ENCODE measurements around the gene XYLT2. TPM values are rescaled to one million over a fixed set of nuclear protein-coding genes. Genes with fewer than 3 reads are reported as not detected.

Gene XYLT2
- total RNA-seq, 1 experiment from 2014 or later = 47.5 TPM

DNA sequence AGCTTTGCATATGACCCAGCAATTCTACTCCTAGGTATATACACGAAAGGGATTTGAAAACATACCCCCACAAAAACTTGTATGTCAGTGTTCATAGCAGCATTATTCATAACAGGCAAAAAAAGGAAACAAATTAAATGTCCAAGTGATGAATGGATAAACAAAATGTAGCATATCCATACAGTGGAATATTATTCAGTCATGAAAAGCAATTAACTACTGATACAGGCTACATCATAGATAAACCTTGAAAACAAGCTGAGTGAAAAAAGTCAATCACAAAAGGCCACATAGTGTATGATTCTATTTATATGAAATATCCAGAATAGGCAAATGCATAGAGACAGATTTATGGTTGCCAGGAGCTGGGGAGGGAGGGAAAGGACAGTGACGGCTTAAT lies 27.8 kb downstream of the XYLT2 start:
- peak overlapping the region; percentile 75 for H3K4me3 ChIP-seq (ENCODE audit: insufficient read depth, low read depth, low read length)
- H3K36me3 ChIP-seq (replicated peaks; ENCODE audit: control insufficient read depth, insufficient read depth, low read length) = peaks cover 23% of the 10 kb centered on the region
- no peaks in the 10 kb centered on the region for H3K27me3 ChIP-seq (ENCODE audit: control insufficient read depth, insufficient read depth, low read length)
- DNase-seq = no peak

DNA sequence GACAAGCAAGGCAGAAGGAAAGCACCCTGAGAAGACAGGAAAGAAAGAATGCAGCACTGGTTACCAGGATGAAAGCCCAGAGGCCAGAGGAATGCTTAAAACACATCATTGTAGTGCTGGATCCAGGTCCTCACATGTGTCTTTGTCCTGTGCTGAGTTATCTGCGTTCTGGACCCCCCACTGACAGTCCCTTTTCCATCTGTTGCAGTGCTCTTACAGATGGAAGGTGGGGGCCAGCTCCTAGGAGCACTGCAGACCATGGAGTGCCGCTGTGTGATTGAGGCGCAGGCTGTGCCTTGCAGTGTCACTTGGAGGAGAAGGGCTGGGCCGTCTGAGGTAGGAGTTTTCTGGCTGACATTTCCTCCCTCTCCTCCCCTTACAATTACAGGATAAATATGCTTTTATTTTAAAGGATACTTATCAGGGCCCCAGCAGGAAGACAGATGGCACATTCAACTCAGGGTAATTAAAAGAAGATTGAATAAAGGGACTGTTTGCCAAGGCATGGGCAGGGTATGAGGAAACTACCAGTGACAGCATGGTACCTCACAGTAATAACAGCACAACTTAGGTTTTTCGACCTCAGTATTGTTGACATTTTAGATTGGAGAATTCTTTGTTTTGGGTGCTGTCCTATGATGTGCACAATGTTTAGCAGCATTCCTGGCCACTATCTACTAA lies 30.1 kb downstream of the XYLT2 start:
- peaks cover 18% of the 10 kb centered on the region for H3K36me3 ChIP-seq (replicated peaks; ENCODE audit: control insufficient read depth, insufficient read depth, low read length)
- DNase-seq = no peak
- H3K4me3 ChIP-seq (ENCODE audit: insufficient read depth, low read depth, low read length) = no peak overlapping the region
- no peaks in the 10 kb centered on the region for H3K27me3 ChIP-seq (ENCODE audit: control insufficient read depth, insufficient read depth, low read length)

DNA sequence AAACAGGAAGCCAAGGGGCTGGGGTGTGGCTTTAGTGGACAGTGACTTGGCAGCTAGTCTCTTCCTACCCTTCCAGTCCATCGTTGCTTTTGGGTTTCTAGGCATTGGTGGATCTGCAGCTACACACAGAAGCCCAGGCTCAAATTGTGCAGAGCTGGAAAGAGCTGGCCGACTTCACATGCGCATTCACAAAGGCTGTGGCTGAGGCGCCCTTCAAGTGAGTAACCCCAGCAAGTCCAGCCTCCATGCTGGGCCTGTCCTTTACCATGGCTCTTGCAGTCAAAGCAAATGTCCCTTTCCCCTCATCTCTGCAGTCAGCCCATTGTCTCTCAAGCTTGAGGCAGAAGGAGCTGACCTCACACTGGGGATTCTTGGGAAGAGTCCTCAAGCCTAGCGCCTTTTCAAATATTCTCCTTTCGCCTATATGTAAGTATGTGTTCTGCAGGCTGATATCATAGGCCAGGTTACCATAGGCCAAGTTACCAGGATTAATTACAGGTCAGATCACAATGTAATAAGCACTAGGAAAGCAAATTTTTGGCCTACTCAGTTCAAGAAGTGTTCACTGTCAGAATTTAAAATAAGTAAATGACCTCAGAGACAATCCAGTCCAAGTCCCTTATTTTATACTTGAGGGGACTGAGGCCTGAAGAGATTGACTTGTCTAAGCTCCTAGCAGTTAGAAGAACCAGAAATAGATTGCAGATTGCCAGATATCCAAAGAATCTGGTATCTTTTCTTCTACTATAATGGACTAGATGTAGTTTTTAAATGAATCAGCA lies 33.6 kb downstream of the XYLT2 start:
- no peak overlapping the region for H3K4me3 ChIP-seq (ENCODE audit: insufficient read depth, low read depth, low read length)
- no peak for DNase-seq
- no peaks in the 10 kb centered on the region for H3K27me3 ChIP-seq (ENCODE audit: control insufficient read depth, insufficient read depth, low read length)
- peaks cover 27% of the 10 kb centered on the region for H3K36me3 ChIP-seq (replicated peaks; ENCODE audit: control insufficient read depth, insufficient read depth, low read length)

DNA sequence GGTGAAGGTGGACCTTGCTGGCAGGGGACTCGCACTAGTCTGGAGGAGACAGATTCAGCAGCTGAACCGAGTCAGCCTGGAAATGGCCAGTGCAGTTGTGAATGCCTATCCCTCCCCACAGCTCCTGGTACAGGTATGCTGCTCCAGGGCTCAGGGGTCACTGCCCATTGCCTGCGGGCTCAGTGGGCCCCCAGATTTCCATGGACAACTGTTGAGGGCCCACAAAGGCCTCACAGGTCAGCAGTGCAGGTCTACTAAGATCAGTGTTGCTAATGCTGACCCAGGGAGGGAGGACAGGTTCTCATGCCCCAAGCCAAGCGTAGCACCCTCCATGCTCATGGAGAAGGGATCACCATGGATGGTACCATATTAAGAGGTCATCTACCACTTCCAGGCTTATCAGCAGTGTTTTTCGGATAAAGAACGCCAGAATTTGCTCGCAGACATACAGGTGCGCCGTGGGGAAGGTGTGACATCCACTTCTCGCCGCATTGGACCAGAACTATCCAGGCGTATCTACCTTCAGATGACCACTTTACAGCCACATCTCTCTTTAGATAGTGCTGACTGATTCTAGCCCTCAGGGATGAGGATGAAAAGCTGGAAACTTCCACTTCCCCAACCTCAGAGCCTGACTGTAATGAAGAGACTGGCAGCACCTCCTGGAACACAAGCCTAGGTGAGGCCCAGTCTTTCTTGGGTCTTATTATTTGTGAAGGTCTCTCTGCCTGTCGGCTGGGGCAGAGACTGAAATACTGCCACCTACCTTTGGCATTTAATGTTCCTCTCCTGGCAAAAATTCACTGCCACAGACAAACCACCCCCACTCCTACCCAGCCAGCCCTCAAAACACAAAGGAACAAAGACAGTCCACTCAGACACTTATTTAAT lies 34.7 kb downstream of the XYLT2 start:
- H3K4me3 ChIP-seq (ENCODE audit: insufficient read depth, low read depth, low read length) = no peak overlapping the region
- H3K27me3 ChIP-seq (ENCODE audit: control insufficient read depth, insufficient read depth, low read length) = no peaks in the 10 kb centered on the region
- H3K36me3 ChIP-seq (replicated peaks; ENCODE audit: control insufficient read depth, insufficient read depth, low read length) = peaks cover 35% of the 10 kb centered on the region

DNA sequence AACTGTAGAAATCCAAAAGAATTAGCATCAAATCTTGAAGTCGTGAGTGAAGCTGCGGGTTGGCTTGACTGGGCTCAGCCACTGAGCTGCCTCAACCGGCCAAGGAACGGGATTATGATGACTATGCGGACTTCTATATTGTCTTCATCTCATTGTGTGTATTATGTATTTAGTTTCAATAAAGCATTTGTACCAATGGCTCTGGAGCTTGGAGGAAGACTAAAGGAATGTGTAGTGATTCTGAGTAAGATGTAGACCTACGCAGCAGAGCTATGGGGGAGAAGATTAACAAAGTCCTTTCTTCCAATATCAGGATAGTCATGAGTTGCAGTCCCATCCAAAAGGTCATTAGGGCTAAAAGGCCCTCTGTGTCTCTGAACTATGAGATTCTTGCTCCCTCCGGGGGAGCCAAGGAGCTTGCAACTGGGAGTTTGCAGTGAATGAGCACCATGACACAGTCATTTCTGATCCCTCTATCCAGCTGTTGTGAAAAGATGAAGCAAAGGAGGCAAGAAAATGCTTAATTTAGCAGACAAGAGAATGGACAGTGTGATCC lies 35.4 kb downstream of the XYLT2 start:
- H3K4me3 ChIP-seq (ENCODE audit: insufficient read depth, low read depth, low read length) = no peak overlapping the region
- DNase-seq = no peak
- H3K36me3 ChIP-seq (replicated peaks; ENCODE audit: control insufficient read depth, insufficient read depth, low read length) = peaks cover 36% of the 10 kb centered on the region

More for the DNA sequence above, 34.7 kb downstream of the XYLT2 start:
- DNase-seq = peak; percentile 40

DNA sequence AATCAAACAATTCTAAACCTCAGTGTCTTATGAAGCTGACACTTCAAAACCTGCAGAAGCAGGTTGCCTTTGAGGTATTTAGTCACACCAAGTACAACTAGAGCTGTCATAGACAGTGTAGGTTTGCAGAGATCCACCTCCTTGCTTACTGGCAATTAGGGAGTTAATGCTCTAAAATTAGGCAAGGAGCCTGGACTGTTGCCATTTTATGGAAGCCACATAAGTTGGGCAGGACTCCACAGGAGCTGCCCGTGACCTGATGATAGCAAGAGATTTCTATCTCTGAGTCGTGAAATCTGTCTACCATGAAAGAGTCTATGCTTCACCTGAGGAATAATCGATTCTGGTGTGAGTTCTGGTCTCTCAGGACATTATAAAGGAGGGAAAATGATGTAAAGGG lies 36.0 kb downstream of the XYLT2 start:
- Histone ChIP-seq H3K36me3 (replicated peaks; ENCODE audit: control insufficient read depth, insufficient read depth, low read length) (peaks cover 40% of the 10 kb centered on the region), H3K4me3 (ENCODE audit: insufficient read depth, low read depth, low read length) (no peak overlapping the region), H3K27me3 (ENCODE audit: control insufficient read depth, insufficient read depth, low read length) (no peaks in the 10 kb centered on the region)
- DNase-seq = no peak

More for the DNA sequence above, 35.4 kb downstream of the XYLT2 start:
- H3K27me3 ChIP-seq (ENCODE audit: control insufficient read depth, insufficient read depth, low read length) = no peaks in the 10 kb centered on the region

DNA sequence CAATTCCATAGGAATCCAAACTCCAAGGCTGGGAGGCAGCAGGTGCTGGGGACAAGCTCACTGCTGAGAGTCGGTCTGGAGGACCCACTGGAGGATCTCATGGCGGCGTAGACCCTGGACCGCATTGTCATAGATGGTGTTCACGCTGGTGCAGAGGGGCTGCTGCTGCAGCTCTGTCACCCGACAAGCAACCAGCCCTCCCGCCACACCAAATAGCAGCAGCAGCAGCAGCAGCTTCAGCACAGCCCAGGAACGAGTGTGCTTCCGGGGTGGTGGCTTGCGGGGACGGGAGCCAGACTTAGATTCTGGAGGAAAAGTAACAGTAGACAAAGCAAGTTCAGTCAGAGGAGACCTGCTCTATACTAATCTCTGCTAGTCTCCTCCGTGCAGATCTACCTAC lies 37.0 kb downstream of the XYLT2 start:
- H3K4me3 ChIP-seq (ENCODE audit: insufficient read depth, low read depth, low read length) = no peak overlapping the region
- no peaks in the 10 kb centered on the region for H3K27me3 ChIP-seq (ENCODE audit: control insufficient read depth, insufficient read depth, low read length)
- no peak for DNase-seq
- peaks cover 49% of the 10 kb centered on the region for H3K36me3 ChIP-seq (replicated peaks; ENCODE audit: control insufficient read depth, insufficient read depth, low read length)

DNA sequence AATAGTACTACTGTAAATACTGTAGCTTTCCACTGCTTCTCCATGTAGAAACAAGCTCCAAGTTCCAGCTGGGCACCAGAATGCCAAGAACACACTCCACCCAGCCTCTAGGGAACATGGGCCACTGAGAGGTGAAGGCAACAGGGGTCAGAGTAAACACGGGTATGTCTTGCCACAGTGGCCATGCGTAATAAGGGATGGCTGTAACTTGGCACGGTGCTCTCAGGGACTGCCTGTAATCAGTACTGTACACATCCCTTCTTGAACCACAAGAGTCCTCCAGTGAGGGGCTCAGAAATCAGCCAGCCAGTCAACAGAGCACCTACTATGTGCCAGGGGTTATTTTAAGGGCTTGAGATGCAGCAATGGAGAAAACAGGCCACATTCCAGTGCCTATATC lies 40.6 kb downstream of the XYLT2 start:
- H3K4me3 ChIP-seq (ENCODE audit: insufficient read depth, low read depth, low read length) = no peak overlapping the region
- DNase-seq = no peak
- H3K27me3 ChIP-seq (ENCODE audit: control insufficient read depth, insufficient read depth, low read length) = no peaks in the 10 kb centered on the region
- H3K36me3 ChIP-seq (replicated peaks; ENCODE audit: control insufficient read depth, insufficient read depth, low read length) = peaks cover 50% of the 10 kb centered on the region

DNA sequence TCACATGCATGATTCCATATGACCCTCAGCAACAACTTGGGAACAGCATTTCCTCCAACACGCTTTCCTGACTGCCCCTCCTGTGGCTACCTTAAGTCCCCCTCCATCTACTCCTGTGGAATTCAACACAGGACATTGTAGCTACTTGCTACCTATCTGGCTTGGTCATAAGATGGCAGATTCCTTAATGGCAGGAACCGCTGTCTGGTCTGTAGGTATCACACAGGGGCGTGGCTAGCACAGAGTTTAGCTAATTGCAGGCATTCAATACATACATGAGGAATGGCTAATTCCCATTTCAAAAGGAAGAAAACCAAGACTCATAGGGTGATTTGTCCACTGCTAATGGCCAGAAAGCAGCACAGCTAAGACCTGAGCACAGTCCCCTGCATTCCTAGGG lies 42.8 kb downstream of the XYLT2 start:
- no peaks in the 10 kb centered on the region for H3K27me3 ChIP-seq (ENCODE audit: control insufficient read depth, insufficient read depth, low read length)
- DNase-seq = no peak
- H3K36me3 ChIP-seq (replicated peaks; ENCODE audit: control insufficient read depth, insufficient read depth, low read length) = peaks cover 62% of the 10 kb centered on the region
- H3K4me3 ChIP-seq (ENCODE audit: insufficient read depth, low read depth, low read length) = no peak overlapping the region

DNA sequence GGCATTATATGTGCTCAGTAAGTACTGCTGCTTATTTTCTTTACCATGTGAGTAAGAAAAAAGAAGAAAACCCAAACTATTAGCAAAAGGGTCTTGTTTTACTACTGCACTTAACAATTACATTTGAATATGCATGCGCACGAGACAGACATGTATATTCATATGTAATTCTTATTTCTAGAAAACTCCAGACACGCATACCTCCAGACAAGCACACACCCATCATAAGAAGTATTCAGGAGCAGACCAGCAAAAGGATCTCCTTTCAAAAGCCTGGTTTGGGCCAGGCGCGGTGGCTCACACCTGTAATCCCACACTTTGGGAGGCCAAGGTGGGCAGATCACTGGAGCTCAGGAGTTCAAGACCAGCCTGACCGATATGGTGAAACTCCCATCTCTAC lies 43.6 kb downstream of the XYLT2 start:
- Histone ChIP-seq H3K4me3 (ENCODE audit: insufficient read depth, low read depth, low read length) (no peak overlapping the region), H3K36me3 (replicated peaks; ENCODE audit: control insufficient read depth, insufficient read depth, low read length) (peaks cover 67% of the 10 kb centered on the region), H3K27me3 (ENCODE audit: control insufficient read depth, insufficient read depth, low read length) (no peaks in the 10 kb centered on the region)
- no peak for DNase-seq

DNA sequence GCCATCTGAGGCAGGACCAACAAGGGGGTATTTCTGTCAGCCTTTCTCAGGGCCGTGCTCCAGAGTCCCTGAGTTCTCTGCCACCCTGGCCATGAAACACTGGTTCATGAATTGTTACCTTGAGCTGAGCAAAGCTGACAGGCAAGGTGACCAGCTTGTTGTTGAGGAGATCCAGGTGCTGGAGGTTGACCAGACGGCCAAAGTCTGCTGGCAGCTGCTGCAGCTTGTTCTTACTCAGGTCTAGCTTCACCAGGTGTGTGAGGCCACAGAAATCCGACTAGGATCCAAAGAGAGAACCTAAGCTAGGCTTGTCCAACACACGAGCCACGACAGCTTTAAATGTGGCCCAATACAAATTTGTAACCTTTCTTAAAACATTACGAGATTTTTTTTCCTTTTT lies 46.7 kb downstream of the XYLT2 start:
- Histone ChIP-seq H3K36me3 (replicated peaks; ENCODE audit: control insufficient read depth, insufficient read depth, low read length) (peaks cover 48% of the 10 kb centered on the region), H3K4me3 (ENCODE audit: insufficient read depth, low read depth, low read length) (no peak overlapping the region), H3K27me3 (ENCODE audit: control insufficient read depth, insufficient read depth, low read length) (no peaks in the 10 kb centered on the region)
- DNase-seq = no peak

DNA sequence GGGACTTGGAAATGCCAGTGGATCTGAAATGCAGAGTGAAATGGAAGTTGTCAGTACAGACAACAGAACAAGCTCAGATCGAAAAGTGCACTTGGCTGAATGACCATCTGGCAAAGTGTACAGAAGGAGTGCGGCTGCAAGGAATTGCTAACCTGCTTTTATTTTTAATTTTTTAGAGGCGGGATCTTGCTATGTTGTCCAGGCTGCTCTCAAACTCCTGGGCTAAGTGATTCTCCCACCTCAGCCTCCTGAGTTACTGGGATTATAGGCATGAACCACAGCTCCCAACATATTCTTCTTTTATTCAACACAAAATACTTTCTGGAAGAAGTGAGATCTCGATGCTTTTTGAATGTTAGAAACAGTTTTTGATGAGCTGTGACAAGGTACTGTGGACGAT lies 47.8 kb downstream of the XYLT2 start:
- Histone ChIP-seq H3K4me3 (ENCODE audit: insufficient read depth, low read depth, low read length) (no peak overlapping the region), H3K36me3 (replicated peaks; ENCODE audit: control insufficient read depth, insufficient read depth, low read length) (peaks cover 42% of the 10 kb centered on the region), H3K27me3 (ENCODE audit: control insufficient read depth, insufficient read depth, low read length) (no peaks in the 10 kb centered on the region)
- DNase-seq = no peak

DNA sequence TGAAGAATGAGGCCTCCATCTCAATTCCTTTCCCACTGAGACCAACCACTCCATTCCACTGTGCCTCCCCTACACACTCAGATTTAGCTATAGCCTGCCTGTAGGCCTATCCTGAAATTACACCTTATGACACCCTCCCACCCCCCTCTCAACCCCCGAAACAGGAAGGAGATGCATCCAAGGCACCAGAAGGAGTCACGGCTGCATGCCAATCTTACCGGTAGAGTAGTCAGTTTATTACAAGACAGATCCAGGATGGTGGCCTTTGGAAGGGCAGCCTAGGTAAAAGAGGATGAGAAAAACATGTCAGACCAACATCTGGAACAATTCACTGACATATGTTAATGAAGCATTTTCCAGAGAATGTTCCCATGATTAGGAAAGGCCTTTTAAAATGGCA lies 48.8 kb downstream of the XYLT2 start:
- H3K36me3 ChIP-seq (replicated peaks; ENCODE audit: control insufficient read depth, insufficient read depth, low read length) = peaks cover 39% of the 10 kb centered on the region
- no peak for DNase-seq
- no peaks in the 10 kb centered on the region for H3K27me3 ChIP-seq (ENCODE audit: control insufficient read depth, insufficient read depth, low read length)
- H3K4me3 ChIP-seq (ENCODE audit: insufficient read depth, low read depth, low read length) = no peak overlapping the region

DNA sequence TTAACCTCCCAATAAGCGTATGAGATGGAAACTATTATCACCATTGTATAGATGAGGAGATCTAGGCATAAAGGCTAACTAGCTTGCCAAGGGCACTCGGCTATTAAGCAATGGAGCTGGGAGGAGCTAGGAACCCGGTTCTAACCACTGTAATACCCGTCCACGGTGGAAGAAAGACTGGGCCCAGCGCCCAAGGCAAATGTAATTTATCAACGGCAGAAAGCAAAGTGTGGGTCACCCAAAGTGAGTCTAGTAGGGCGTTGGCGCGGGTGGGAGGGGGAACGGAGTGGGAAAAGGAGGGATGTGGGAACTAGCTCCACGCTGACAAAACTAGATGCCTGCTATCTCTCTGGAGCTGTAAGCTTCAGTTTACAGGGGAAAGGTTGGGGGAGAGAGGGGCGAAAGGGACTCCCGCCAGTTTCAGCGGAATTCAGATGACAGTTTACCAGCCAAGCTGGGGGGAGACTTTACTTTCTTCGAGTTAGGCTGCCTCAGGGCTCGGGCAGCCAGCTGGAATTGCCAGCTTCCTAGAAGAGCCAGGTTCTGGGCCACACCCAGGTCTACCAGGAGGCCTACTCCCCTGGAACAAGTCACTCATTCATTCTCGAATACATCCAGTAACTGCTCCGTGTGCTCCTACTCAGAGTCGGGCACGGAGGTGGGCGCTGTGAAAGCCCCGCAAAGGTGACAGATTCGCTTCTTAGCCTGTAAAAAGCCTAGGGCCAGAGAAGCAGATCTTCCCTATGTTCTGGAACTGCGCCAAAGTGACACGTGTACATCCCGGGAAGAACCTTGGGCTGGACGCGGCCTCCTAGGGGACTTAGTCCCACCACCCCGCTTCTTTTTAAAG lies 50.6 kb downstream of the XYLT2 start:
- no peaks in the 10 kb centered on the region for H3K27me3 ChIP-seq (ENCODE audit: control insufficient read depth, insufficient read depth, low read length)
- DNase-seq = peak; percentile 48
- peaks cover 31% of the 10 kb centered on the region for H3K36me3 ChIP-seq (replicated peaks; ENCODE audit: control insufficient read depth, insufficient read depth, low read length)
- peak overlapping the region; percentile 87 for H3K4me3 ChIP-seq (ENCODE audit: insufficient read depth, low read depth, low read length)

Measured in H7 (cell line).